DOHH2 (cell line): ENCODE measurements around the gene EPSTI1.

Source experiments
- H3F3A ChIP-seq: fragments of 200-600 bp; sonication (generic), shearing (Covaris generic); 2 replicates; pipeline ENCODE4 v1.6.0; 2016; ENCODE audit warnings: antibody characterized with exemption, mild to moderate bottlenecking; ENCODE audit not compliant: control insufficient read depth, insufficient read depth
- H3K27ac ChIP-seq: fragments of 200-600 bp; sonication (generic); 2 replicates; pipeline ENCODE4 v1.5.1; 2014; ENCODE audit warnings: low read depth, mild to moderate bottlenecking, low read length, moderate library complexity
- H3K27me3 ChIP-seq: fragments of 200-600 bp; sonication (generic); 2 replicates; pipeline ENCODE4 v1.6.1; 2014; ENCODE audit warnings: mild to moderate bottlenecking, low read length, mixed read lengths; ENCODE audit not compliant: control insufficient read depth
- H3K36me3 ChIP-seq: fragments of 200-600 bp; sonication (generic); 2 replicates; pipeline ENCODE4 v1.6.1; 2014; ENCODE audit warnings: mild to moderate bottlenecking, low read length, moderate library complexity, mixed read lengths; ENCODE audit not compliant: control insufficient read depth
- H3K4me1 ChIP-seq: fragments of 200-600 bp; sonication (generic); 2 replicates; pipeline ENCODE4 v1.6.1; 2014; ENCODE audit warnings: mild to moderate bottlenecking, low read length, mixed read lengths; ENCODE audit not compliant: control insufficient read depth
- H3K4me2 ChIP-seq: fragments of 200-600 bp; sonication (generic); 2 replicates; pipeline ENCODE4 v1.6.0; 2014; ENCODE audit warnings: mild to moderate bottlenecking, low read length, moderate library complexity
- H3K4me3 ChIP-seq: fragments of 200-600 bp; sonication (generic); 2 replicates; pipeline ENCODE4 v1.5.1; 2014; ENCODE audit warnings: mild to moderate bottlenecking, low read length, mixed read lengths
- H3K79me2 ChIP-seq: fragments of 200-600 bp; sonication (generic); 2 replicates; pipeline ENCODE4 v1.6.1; 2014; ENCODE audit warnings: mild to moderate bottlenecking, low read length, mixed read lengths; ENCODE audit not compliant: control insufficient read depth
- H3K9me2 ChIP-seq: fragments of 200-600 bp; sonication (generic); replicated peaks from 2 replicates; pipeline ENCODE4 v1.6.1; 2014; ENCODE audit warnings: mild to moderate bottlenecking, low read length, mixed read lengths; ENCODE audit not compliant: control insufficient read depth
- H3K9me3 ChIP-seq: fragments of 200-600 bp; sonication (generic); 2 replicates; pipeline ENCODE4 v1.6.1; 2014; ENCODE audit warnings: antibody characterized with exemption, low read length, mixed read lengths; ENCODE audit not compliant: control insufficient read depth, insufficient read depth
- H4K20me1 ChIP-seq: fragments of 200-600 bp; sonication (generic); 2 replicates; pipeline ENCODE4 v1.6.0; 2014; ENCODE audit warnings: low read depth, mild to moderate bottlenecking, antibody characterized with exemption, low read length, moderate library complexity; ENCODE audit not compliant: control insufficient read depth, insufficient read depth
- EZH2phosphoT487 ChIP-seq: fragments of 200-600 bp; sonication (generic); IDR thresholded peaks from 2 replicates; pipeline ENCODE4 v1.6.1; 2017; ENCODE audit warnings: borderline replicate concordance, mild to moderate bottlenecking, antibody characterized with exemption, low read length, moderate library complexity, mixed read lengths
- TF ChIP-seq, protein P1 (sequence below): fragments of 200-600 bp; sonication (generic); IDR thresholded peaks from one replicate; pipeline ENCODE4 v1.5.1; 2014; ENCODE audit warnings: antibody characterized with exemption, mild to moderate bottlenecking, low read depth, low read length; ENCODE audit not compliant: poor library complexity, severe bottlenecking

EPSTI1 gene

DNA sequence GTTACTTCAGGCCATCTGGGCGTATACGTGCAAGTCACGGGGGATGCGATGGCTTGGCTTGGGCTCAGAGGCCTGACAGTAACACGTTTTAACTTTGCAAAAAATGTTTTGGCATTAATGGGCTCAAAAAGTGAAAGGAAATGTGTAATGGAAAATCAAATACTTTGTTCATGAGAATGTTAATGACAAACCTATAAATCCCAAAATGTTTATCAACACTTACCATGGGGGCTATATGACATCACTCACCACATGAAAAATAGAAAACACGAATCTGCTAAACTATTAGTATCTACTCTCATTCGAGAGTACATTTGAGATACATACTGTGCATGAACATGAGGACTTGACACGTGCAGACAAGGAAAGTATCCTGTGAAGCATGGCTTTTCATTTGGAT lies 119.0 kb downstream of the EPSTI1 start:
- no peak overlapping the region for H3K27ac ChIP-seq
- H3K36me3 ChIP-seq: no peaks in the 10 kb centered on the region
- H4K20me1 ChIP-seq: no peaks in the 10 kb centered on the region
- H3K9me3 ChIP-seq: no peaks in the 10 kb centered on the region
- no peaks in the 10 kb centered on the region for H3F3A ChIP-seq
- H3K9me2 ChIP-seq: no peaks in the 10 kb centered on the region
- no peaks in the 10 kb centered on the region for H3K79me2 ChIP-seq
- no peaks in the 10 kb centered on the region for H3K27me3 ChIP-seq
- H3K4me3 ChIP-seq: no peak overlapping the region
- TF ChIP-seq, protein P1, sequence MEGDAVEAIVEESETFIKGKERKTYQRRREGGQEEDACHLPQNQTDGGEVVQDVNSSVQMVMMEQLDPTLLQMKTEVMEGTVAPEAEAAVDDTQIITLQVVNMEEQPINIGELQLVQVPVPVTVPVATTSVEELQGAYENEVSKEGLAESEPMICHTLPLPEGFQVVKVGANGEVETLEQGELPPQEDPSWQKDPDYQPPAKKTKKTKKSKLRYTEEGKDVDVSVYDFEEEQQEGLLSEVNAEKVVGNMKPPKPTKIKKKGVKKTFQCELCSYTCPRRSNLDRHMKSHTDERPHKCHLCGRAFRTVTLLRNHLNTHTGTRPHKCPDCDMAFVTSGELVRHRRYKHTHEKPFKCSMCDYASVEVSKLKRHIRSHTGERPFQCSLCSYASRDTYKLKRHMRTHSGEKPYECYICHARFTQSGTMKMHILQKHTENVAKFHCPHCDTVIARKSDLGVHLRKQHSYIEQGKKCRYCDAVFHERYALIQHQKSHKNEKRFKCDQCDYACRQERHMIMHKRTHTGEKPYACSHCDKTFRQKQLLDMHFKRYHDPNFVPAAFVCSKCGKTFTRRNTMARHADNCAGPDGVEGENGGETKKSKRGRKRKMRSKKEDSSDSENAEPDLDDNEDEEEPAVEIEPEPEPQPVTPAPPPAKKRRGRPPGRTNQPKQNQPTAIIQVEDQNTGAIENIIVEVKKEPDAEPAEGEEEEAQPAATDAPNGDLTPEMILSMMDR: no peak
- no peak for TF ChIP-seq EZH2phosphoT487
- no peak overlapping the region for H3K4me2 ChIP-seq
- no peaks in the 10 kb centered on the region for H3K4me1 ChIP-seq

DNA sequence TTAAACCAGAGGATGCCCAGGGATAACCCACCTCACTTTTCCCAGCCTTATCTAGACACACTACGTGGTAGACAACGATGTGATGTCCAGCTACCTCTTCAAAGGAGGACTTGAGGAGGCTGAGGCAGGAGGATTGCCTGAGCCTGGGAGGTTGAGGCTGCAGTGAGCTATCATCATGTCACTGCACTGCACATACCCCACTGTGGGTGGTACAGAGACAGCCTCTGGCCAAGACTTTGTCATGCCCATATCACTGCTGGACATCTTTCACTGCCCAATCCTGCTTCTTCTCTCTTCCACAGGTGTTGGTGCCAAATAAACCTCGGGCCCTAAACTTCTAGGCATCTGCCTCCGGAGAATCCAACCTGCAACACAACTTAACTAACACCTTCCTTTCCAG lies 124.8 kb downstream of the EPSTI1 start:
- Histone ChIP-seq H4K20me1 (no peaks in the 10 kb centered on the region), H3K9me3 (no peaks in the 10 kb centered on the region), H3F3A (no peaks in the 10 kb centered on the region), H3K9me2 (no peaks in the 10 kb centered on the region), H3K36me3 (no peaks in the 10 kb centered on the region), H3K27ac (no peak overlapping the region), H3K4me3 (no peak overlapping the region), H3K79me2 (no peaks in the 10 kb centered on the region), H3K27me3 (no peaks in the 10 kb centered on the region), H3K4me2 (no peak overlapping the region), H3K4me1 (no peaks in the 10 kb centered on the region)
- no peak for TF ChIP-seq EZH2phosphoT487
- TF ChIP-seq, protein P1: no peak

DNA sequence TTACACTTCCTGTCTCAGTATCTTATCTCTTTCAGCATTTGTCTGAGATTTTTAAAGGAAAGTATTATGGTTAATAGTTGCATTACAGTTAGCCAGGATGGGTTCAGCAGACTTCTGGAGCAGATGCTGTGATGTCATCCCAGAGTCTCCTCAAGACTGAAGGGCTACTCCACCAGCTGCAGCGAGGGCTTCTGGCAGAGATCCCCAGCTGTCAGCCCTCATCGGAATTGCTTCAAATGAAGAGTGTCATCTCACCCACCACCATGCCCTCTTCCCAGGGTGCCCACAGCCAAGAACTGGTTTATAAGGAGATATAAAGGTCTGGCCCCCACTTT lies 126.3 kb downstream of the EPSTI1 start:
- TF ChIP-seq, protein P1: no peak
- no peak for TF ChIP-seq EZH2phosphoT487
- H3K4me3 ChIP-seq: no peak overlapping the region
- H3K9me2 ChIP-seq: no peaks in the 10 kb centered on the region
- H3K4me2 ChIP-seq: no peak overlapping the region
- H3K79me2 ChIP-seq: no peaks in the 10 kb centered on the region
- H3K27me3 ChIP-seq: no peaks in the 10 kb centered on the region
- no peaks in the 10 kb centered on the region for H3K9me3 ChIP-seq
- no peaks in the 10 kb centered on the region for H3K36me3 ChIP-seq
- H3K4me1 ChIP-seq: no peaks in the 10 kb centered on the region
- H4K20me1 ChIP-seq: no peaks in the 10 kb centered on the region
- H3K27ac ChIP-seq: no peak overlapping the region
- H3F3A ChIP-seq: no peaks in the 10 kb centered on the region
